PC-3 (cell line): Measurements from ENCODE around the gene SH3PXD2A. TPM values are rescaled to one million over a fixed set of nuclear protein-coding genes. Genes with fewer than 3 reads are reported as not detected.
A peak's percentile ranks its signal among the peaks of the same experiment; 100 is the strongest.

Experiments used
- ATAC-seq: fragments of 200-7000 bp; cut with Tn5 transposase; 2 replicates; pipeline ENCODE4 v1.9.1; 2020; ENCODE audit warnings: mild to moderate bottlenecking, moderate library complexity
- BruUV-seq: library from RNA; stranded (reverse); fragments of 400-500 nt; replicated peaks from 2 replicates; lab custom pipeline; 2021; lab: Mats Ljungman, UMichigan
- CTCF ChIA-PET: fragments of 300-600 bp; sonication (Branson Sonifier 250); formaldehyde crosslinking; loops from one replicate; lab custom pipeline; 2022; ENCODE audit warnings: antibody characterized with exemption; lab: Charles Lee
- POLR2A ChIA-PET: fragments of 300-600 bp; sonication (Branson Sonifier 250); formaldehyde crosslinking; loops from one replicate; lab custom pipeline; 2022; ENCODE audit warnings: antibody characterized with exemption; ENCODE audit not compliant: unreplicated experiment; lab: Charles Lee
- DNase-seq: peaks from one replicate; pipeline ENCODE4 v3.0.0-alpha.2; 2015
- H2AFZ ChIP-seq: fragments of 300-600 bp; sonication (generic); 2 replicates; pipeline ENCODE4 v1.6.0; 2016; ENCODE audit warnings: antibody characterized with exemption, low read length
- H3F3A ChIP-seq: fragments of 300-600 bp; sonication (generic); one replicate; pipeline ENCODE4 v1.6.0; 2017; ENCODE audit warnings: antibody characterized with exemption, low read length, control low read depth, mild to moderate bottlenecking; ENCODE audit not compliant: unreplicated experiment
- H3K27ac ChIP-seq: fragments of 300-600 bp; sonication (generic); 2 replicates; pipeline ENCODE4 v1.5.1; 2016; ENCODE audit warnings: mild to moderate bottlenecking, low read length
- H3K27me3 ChIP-seq: fragments of 300-600 bp; sonication (generic); 2 replicates; pipeline ENCODE4 v1.6.1; 2016; ENCODE audit warnings: low read length, mixed read lengths
- H3K36me3 ChIP-seq: fragments of 300-600 bp; sonication (generic); 2 replicates; pipeline ENCODE4 v1.6.1; 2016; ENCODE audit warnings: low read depth, mixed run types, low read length, mixed read lengths
- H3K4me1 ChIP-seq: fragments of 300-600 bp; sonication (generic); 2 replicates; pipeline ENCODE4 v1.5.1; 2016; ENCODE audit warnings: low read length; ENCODE audit not compliant: insufficient read depth
- H3K4me2 ChIP-seq: fragments of 300-600 bp; sonication (generic); 2 replicates; pipeline ENCODE4 v1.6.0; 2016; ENCODE audit warnings: low read length
- H3K4me3 ChIP-seq: fragments of 300-600 bp; sonication (generic); 2 replicates; pipeline ENCODE4 v1.5.1; 2016; ENCODE audit warnings: mild to moderate bottlenecking, low read length, mixed read lengths
- H3K79me2 ChIP-seq: fragments of 300-600 bp; sonication (generic); 2 replicates; pipeline ENCODE4 v1.6.1; 2017; ENCODE audit warnings: low read length, mixed read lengths
- H3K9ac ChIP-seq: fragments of 300-600 bp; sonication (generic); 2 replicates; pipeline ENCODE4 v1.6.0; 2016; ENCODE audit warnings: mild to moderate bottlenecking, low read length
- H3K9me2 ChIP-seq: fragments of 300-600 bp; sonication (generic); replicated peaks from 2 replicates; pipeline ENCODE4 v1.6.1; 2016; ENCODE audit warnings: mixed run types, low read length, mixed read lengths
- H3K9me3 ChIP-seq: fragments of 300-600 bp; sonication (generic); 2 replicates; pipeline ENCODE4 v1.6.1; 2016; ENCODE audit warnings: low read length, mixed read lengths
- H4K20me1 ChIP-seq: fragments of 300-600 bp; sonication (generic); 2 replicates; pipeline ENCODE4 v1.6.1; 2016; ENCODE audit warnings: low read length, mixed read lengths
- EZH2 ChIP-seq: fragments of 300-600 bp; sonication (generic); IDR thresholded peaks from one replicate; pipeline ENCODE4 v1.6.1; 2017; ENCODE audit warnings: antibody characterized with exemption, mild to moderate bottlenecking, low read length; ENCODE audit not compliant: unreplicated experiment
- EZH2phosphoT487 ChIP-seq: fragments of 300-600 bp; sonication (generic); IDR thresholded peaks from 2 replicates; pipeline ENCODE4 v1.6.1; 2018; ENCODE audit warnings: mild to moderate bottlenecking, antibody characterized with exemption, low read length, borderline replicate concordance
- intact Hi-C: fragments of 100-400 bp; cut with micrococcal nuclease; formaldehyde crosslinking; loops from 2 replicates; pipeline ENCODE4 v1.9.0; 2023
- total RNA-seq: library from RNA; depleted of rRNA; stranded (reverse); fragments of >200 nt; gene quantifications from 2 replicates; pipeline ENCODE4 v1.2.3, GENCODE V29; 2014
- TF ChIP-seq, protein P1 (sequence below): fragments of 300-600 bp; sonication (generic); conservative IDR thresholded peaks from 2 replicates; pipeline ENCODE4 v1.5.1; 2017; ENCODE audit warnings: antibody characterized with exemption, low read depth, mild to moderate bottlenecking, low read length

Gene SH3PXD2A
- total RNA-seq, 1 experiment from 2014 or later, result 3.4 TPM

DNA sequence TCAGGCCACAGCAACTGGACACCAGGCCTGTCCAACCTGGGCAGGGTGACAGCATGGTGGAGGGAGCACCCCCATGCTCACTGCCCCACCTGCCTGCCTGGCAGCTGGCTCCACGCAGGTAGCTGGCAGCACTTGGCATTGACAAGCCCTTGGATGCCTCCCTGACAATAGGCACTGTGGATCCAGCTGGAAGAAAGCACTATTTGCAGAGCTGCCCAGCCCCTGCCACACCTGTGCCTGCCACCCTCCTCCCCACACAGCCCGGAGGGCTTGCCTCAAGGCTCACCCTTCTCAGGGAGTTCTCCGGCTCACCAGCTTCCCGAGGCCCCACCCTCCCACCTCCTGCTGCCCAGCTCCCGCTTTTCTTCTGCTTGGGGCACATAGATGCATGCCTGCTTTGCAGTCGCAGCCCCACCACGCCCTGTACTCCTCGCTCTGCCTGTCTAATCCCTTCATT lies 201.8 kb downstream of the SH3PXD2A start:
- Histone ChIP-seq H3K36me3 (no peaks in the 10 kb centered on the region), H3K4me3 (no peak overlapping the region)

DNA sequence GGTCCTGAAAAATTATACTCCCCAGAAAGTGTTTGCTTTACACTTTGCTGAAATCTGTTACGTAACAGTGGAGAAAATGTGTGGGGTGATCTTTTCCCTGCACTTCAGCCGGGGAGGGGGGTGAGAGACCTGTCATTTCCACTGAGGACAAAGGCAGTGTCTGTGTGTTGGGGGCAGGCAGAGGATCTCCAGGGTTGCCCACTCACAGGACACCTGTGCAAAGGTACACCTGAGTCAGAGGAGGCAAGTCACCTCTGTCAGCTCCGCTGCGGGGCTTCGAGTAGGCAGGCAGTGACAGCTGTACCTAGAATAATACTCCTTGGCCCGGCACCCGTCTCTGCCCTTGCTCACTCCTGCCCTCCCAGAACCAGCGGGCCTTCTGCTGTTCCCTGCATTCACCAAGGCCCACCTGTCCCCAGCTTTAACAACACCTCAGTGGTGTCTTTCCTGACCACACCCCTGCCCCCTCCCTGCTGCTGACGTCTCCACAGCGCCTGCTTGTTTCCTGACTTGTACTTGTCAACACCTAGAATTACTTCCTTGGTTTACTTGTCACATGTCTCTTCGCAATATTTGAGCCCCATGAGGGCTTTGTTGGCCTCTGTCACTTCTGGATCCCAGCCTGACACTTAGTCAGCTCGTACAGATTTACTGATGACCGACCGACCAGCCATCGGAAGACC lies 202.6 kb downstream of the SH3PXD2A start:
- TF ChIP-seq, protein P1, sequence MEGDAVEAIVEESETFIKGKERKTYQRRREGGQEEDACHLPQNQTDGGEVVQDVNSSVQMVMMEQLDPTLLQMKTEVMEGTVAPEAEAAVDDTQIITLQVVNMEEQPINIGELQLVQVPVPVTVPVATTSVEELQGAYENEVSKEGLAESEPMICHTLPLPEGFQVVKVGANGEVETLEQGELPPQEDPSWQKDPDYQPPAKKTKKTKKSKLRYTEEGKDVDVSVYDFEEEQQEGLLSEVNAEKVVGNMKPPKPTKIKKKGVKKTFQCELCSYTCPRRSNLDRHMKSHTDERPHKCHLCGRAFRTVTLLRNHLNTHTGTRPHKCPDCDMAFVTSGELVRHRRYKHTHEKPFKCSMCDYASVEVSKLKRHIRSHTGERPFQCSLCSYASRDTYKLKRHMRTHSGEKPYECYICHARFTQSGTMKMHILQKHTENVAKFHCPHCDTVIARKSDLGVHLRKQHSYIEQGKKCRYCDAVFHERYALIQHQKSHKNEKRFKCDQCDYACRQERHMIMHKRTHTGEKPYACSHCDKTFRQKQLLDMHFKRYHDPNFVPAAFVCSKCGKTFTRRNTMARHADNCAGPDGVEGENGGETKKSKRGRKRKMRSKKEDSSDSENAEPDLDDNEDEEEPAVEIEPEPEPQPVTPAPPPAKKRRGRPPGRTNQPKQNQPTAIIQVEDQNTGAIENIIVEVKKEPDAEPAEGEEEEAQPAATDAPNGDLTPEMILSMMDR, result no peak
- no peak for TF ChIP-seq EZH2phosphoT487
- no peak for TF ChIP-seq EZH2
- POLR2A ChIA-PET, result no interaction called here
- Histone ChIP-seq H3K4me1 (no peaks in the 10 kb centered on the region; the same call in 1 of the 2 replicates), H3K36me3 (no peaks in the 10 kb centered on the region), H3K4me3 (no peak overlapping the region), H3K9me2 (no peaks in the 10 kb centered on the region), H3K27me3 (no peaks in the 10 kb centered on the region), H3K9ac (no peak overlapping the region), H3K27ac (no peak overlapping the region), H4K20me1 (no peaks in the 10 kb centered on the region), H3K4me2 (no peak overlapping the region), H3F3A (no peaks in the 10 kb centered on the region), H3K79me2 (no peaks in the 10 kb centered on the region), H2AFZ (no peak overlapping the region), H3K9me3 (no peaks in the 10 kb centered on the region)
- intact Hi-C loops, result no loop called here
- ATAC-seq, result no peak
- no peak for DNase-seq
- CTCF ChIA-PET, result no interaction called here
- no TSS peak for BruUV-seq

More for the DNA sequence above, 201.8 kb downstream of the SH3PXD2A start:
- H3K4me1 ChIP-seq, result no peaks in the 10 kb centered on the region; the same call in 1 of the 2 replicates
- H4K20me1 ChIP-seq, result no peaks in the 10 kb centered on the region
- H2AFZ ChIP-seq, result no peak overlapping the region
- no peaks in the 10 kb centered on the region for H3K9me2 ChIP-seq
- ATAC-seq (peak; percentile 75), DNase-seq (peak; percentile 44)
- H3K4me2 ChIP-seq, result no peak overlapping the region
- no peak overlapping the region for H3K9ac ChIP-seq
- no TSS peak for BruUV-seq
- no peaks in the 10 kb centered on the region for H3K27me3 ChIP-seq
- no peaks in the 10 kb centered on the region for H3K9me3 ChIP-seq
- no peaks in the 10 kb centered on the region for H3F3A ChIP-seq
- H3K79me2 ChIP-seq, result no peaks in the 10 kb centered on the region
- no peak for TF ChIP-seq EZH2
- TF ChIP-seq, protein P1, result no peak
- no peak for TF ChIP-seq EZH2phosphoT487
- intact Hi-C loops, result no loop called here
- POLR2A ChIA-PET, result no interaction called here
- no peak overlapping the region for H3K27ac ChIP-seq
- CTCF ChIA-PET, result no interaction called here

DNA sequence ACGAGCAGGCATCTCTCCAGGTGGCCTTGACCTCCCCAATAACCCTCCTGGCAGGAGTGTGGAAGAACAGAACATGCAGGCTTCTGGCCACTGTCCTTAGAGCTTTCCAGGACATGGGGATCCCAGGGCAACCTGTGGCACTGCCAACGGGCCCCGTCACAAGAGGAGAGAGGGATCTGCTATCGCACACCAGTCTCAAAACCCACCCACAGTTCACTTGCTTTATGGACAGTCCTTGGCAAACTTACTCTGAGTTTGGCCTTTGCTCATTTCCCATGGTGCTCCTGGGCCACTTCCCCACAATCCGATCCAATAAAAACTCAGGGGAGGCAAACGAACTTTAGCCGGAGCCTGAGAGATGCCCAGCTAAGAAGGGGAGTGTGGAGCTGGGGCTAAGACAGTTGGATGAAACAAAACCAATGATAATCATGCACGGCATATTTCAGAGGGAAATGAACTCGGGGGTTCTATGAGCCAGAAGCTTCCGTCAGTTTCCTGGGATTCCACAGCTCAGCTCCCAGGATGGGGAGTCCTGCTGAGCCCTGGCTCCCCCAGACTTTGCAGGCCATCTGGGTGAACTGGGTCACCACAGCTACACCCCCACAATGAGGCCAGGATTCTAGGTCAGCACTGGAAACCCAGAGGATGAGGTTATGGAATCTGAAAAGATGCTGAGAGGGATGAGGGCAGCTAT lies 203.4 kb downstream of the SH3PXD2A start:
- Histone ChIP-seq H3K79me2 (no peaks in the 10 kb centered on the region), H3K4me3 (no peak overlapping the region), H3K9me3 (no peaks in the 10 kb centered on the region), H3K27ac (no peak overlapping the region), H2AFZ (no peak overlapping the region), H3K27me3 (no peaks in the 10 kb centered on the region), H3K9ac (no peak overlapping the region), H3K9me2 (no peaks in the 10 kb centered on the region), H3K4me2 (no peak overlapping the region), H3K4me1 (no peaks in the 10 kb centered on the region; the same call in 1 of the 2 replicates), H4K20me1 (no peaks in the 10 kb centered on the region), H3F3A (no peaks in the 10 kb centered on the region), H3K36me3 (no peaks in the 10 kb centered on the region)
- ChIA-PET POLR2A (no interaction called here), CTCF (no interaction called here)
- intact Hi-C loops, result no loop called here
- no peak for DNase-seq
- TF ChIP-seq EZH2 (no peak), EZH2phosphoT487 (no peak)
- TF ChIP-seq, protein P1, result no peak
- peak; percentile 27 for ATAC-seq
- no TSS peak for BruUV-seq
